Activated T-cell treated with anti-CD3 and anti-CD28 coated beads for 4 hours (primary cell): ENCODE data around the gene RALGDS.

Experiments
- DNase-seq: peaks from one replicate; pipeline ENCODE4 v3.0.0-alpha.2; 2020

Gene RALGDS

GRCh38 chr9:133133681-133134387 is 12.8 kb upstream of the RALGDS start:
- DNase-seq: peak; percentile 64

DNA sequence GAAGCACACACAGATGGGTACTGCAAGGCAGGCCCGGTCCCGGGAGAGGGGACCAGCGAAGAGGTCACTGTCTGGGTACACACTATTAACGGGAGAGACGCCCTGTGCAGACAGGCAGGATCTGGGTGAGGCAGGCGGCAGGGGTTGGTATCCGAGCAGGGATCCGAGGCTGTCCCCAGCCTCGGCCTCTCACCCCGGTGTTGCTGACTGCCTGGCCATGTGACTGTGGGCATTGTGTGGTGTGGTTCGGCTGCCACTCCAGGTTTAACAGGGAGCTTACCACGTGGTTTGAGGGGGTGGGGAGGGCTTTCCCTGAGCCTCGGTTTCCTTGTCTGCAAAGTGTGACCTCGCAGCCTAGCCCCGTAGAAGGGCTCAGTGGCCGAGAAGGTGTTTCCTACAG is 11.1 kb upstream of the RALGDS start:
- no peak for DNase-seq

GRCh38 chr9:133131506-133131905 is 10.5 kb upstream of the RALGDS start:
- no peak for DNase-seq

DNA sequence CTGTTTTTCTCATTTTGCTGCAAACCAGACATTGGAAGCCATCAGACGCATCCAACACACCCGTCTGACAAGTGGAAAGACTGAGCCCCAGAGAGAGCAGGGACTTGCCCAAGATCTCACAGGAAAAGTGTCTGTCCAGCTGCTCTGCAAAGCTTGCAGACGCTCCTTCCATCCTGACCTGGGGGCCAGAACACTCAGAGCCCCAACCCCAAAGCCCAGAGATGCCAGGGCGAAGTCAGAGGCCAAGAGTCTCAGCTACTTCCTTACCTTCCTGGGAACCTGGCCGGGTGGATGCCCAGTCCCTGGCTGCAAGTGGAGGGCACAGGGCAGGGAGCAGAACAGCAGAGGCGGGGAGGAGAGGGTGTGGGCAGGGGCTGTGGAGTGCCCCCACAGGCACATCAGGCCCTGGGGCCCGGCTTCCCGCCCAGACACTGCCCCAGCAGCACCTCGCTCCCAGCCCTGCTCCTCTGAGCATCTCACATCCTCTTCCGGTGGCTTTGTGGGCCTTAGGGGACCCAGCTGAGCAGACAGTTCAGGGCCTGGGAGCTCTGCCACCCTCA is 9.7 kb upstream of the RALGDS start:
- no peak for DNase-seq

- DNase-seq: no peak
Measured at GRCh38 chr9:133129001-133129795, 8.2 kb upstream of the RALGDS start.

- DNase-seq: no peak
Measured at GRCh38 chr9:133128152-133128551, 7.1 kb upstream of the RALGDS start.

- no peak for DNase-seq
Measured at GRCh38 chr9:133127340-133127981, 6.4 kb upstream of the RALGDS start.

DNA sequence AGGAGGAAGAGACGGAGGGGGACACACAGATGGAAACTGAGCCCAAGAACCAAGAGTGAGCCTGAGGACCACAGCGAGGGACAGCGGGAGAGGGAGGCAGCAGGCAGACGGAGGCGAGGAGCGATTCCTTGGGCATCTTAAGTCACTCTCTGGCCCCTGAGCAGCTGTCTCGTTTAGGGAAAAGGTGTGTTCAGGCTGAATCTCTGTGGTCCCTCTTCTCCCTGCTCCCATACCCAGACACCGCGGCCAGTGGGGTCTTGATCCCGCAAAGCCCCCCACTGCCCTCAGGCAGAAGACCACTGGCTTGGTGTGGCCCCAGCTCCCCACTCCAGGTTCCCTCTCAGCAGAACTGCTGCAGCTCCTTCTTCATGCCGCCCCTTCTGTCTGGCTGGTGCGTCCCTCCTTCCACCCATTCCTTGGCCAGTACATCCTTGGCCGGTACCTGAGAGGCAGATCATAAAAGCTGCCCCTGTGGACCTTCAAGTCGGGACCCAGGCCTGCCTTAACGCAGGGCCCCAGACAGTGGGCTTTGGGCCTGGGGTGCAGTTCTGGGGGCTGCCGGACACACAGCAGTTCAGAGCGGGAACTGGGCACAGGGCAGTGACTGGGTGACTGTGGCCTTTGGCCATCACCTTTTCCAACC is 5.8 kb upstream of the RALGDS start:
- DNase-seq: no peak

- DNase-seq: no peak
Measured at GRCh38 chr9:133125941-133126696, 5.1 kb upstream of the RALGDS start.

DNA sequence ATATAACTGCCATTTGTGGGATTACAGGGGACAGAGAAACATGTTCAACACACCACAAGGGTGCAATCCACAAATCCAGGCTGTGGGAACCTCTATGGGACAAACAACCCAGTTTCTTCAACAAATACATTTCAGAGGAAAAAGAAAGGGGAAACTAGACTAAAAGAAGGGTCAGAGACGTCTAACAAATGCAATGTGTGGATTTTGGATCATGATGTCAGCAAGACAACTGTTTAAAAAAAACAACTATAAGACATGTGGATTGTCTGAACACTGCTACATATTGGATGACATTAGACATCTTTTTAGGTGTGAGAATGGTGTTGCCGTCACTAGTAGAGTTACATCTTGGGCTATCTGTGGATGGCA is 3.9 kb upstream of the RALGDS start:
- DNase-seq: no peak

- no peak for DNase-seq
Measured at GRCh38 chr9:133124123-133124906, 3.3 kb upstream of the RALGDS start.

GRCh38 chr9:133122935-133123611 is 2.0 kb upstream of the RALGDS start:
- DNase-seq: no peak

DNA sequence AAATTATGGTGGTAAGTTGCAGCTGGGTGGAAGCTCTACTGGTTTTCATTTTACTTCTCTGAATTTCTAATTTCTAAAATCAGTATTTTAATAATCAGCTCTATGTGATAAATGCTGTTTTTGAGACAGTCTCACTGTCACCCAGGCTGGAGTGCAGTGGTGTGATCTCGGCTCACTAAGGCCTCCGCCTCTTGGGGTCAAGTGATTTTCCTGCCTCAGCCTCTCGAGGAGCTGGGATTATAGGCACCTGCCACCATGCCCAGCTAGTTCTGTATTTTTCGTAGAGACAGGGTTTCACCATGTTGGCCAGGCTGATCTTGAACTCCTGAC is 1.5 kb upstream of the RALGDS start:
- DNase-seq: no peak

GRCh38 chr9:133121915-133122550 is 993 bp upstream of the RALGDS start:
- no peak for DNase-seq

DNA sequence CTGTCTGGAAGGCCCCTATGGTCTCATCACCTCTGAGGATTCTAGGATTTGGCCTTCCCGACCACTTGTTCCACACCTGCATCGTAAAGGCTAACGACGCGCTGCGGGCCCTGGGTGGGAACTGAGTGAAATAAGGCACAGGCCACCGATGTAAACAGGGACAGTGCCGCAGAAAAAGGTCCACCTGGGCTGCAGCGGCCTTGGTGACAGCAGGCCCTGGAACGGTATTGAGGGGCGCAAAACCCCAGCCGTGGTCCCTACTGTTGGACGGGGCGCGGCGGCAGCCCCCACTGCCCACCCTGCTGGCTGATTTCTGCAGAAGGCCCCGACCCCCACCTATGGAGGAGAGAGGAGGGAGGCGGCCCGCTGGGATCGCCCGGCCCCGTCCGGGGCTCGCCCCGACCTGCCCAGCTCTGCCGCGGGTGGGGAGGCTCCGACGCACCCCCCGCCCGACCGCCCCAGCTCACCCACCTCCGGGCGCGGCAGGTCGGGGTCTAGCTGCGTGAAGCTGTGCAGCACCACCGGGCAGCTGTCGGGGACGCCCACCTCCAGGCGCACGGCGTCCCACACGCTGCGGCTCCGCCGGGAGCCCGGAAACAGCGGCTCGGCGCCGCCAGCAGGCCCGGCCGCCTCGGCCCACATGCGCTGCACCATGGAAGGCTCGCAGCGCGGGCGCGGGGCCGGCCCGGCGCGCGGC is 391 bp downstream of the RALGDS start:
- DNase-seq: no peak

GRCh38 chr9:133119846-133120500 is 1.1 kb downstream of the RALGDS start:
- no peak for DNase-seq

DNA sequence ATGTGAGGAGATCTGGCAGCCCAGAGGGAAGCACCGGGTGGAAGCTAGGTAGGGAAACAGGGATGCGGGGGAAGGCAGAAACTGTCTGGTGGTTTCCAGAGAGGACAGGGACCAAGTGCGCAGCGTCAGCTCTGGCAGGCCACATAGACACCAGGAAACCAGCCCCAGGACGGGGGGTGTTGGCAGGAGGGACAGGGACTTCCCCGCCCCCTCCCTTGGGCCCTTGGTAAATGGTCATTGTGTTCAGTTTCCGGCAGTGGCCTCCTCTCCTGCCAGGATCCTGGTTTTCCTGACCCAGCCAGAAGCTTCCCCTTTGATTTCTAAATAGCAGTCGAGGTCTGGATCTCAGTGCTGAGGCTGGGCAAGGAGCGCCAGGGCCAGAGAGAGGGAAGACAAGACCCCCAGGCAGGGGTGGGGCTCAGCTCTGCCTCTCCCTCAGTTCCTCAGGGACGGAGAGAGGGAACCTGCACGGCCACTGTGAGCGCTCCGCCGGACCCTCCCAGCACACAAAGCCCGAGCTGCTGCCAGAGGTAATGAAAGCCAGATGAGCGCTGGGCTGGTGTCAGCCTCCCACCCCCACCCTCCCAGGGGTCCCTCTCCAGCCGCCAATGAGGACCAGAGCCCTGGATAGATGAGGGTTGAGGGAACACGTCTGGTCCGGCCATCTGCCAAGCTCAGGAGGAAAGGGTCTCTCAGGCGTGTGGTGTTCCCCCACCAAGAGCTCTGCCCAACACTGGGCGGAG is 1.8 kb downstream of the RALGDS start:
- DNase-seq: no peak

- DNase-seq: no peak
Measured at GRCh38 chr9:133118568-133118967, 2.5 kb downstream of the RALGDS start.

DNA sequence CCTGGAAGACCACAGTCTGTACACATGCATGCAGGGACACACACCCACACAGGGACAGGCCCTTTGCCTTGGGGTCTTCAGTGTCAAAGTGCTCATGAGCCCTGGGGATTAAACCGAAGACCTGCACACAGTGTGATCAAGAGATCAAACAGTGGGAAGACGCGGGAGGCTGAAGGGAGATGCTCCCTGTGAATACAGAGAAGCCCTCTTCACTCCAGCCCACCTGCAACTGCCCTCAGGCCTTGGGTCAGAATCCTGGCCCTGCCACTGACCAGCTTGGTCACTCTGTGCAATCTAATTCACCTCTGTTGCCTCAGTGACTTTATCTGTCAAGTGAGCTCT is 2.9 kb downstream of the RALGDS start:
- no peak for DNase-seq
